ENCODE results near the gene KCNG1.

DNA sequence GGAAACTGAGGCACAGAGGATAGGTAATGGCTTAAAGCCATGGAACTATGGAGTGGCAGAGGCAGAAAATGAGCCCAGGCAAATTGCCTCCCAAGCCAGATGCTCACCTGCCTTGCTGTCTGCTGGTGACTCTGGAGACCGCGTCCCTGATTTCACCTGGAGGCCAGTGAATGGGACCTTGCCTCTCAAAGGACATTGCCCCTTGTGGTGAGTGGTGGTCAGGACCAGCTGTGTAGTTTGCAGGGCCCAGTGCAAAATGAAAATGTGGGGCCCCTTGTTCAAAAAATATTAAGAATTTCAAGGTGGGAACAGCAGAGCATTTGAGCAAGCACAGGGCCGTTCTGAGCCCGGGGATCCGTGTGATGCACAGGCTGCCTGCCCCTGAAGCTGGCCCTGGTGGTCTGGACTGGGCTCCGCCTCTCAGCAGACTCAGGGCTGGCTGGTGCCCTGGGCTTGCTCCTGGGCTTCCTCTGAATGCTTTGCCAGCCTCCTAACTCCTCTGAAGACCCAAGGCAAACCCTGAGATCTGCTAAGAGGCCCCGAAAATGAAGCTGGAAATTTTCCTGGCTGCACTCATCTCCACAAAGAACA, 19.8 kb upstream of the KCNG1 start:
- TF ChIP-seq, protein P1, sequence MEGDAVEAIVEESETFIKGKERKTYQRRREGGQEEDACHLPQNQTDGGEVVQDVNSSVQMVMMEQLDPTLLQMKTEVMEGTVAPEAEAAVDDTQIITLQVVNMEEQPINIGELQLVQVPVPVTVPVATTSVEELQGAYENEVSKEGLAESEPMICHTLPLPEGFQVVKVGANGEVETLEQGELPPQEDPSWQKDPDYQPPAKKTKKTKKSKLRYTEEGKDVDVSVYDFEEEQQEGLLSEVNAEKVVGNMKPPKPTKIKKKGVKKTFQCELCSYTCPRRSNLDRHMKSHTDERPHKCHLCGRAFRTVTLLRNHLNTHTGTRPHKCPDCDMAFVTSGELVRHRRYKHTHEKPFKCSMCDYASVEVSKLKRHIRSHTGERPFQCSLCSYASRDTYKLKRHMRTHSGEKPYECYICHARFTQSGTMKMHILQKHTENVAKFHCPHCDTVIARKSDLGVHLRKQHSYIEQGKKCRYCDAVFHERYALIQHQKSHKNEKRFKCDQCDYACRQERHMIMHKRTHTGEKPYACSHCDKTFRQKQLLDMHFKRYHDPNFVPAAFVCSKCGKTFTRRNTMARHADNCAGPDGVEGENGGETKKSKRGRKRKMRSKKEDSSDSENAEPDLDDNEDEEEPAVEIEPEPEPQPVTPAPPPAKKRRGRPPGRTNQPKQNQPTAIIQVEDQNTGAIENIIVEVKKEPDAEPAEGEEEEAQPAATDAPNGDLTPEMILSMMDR (IDR thresholded peaks at IDR 0.05): no peak
- TF ChIP-seq POLR2A (IDR thresholded peaks at IDR 0.05): no peak
